ENCODE results near the gene GBA3.

The GBA3 gene

DNA sequence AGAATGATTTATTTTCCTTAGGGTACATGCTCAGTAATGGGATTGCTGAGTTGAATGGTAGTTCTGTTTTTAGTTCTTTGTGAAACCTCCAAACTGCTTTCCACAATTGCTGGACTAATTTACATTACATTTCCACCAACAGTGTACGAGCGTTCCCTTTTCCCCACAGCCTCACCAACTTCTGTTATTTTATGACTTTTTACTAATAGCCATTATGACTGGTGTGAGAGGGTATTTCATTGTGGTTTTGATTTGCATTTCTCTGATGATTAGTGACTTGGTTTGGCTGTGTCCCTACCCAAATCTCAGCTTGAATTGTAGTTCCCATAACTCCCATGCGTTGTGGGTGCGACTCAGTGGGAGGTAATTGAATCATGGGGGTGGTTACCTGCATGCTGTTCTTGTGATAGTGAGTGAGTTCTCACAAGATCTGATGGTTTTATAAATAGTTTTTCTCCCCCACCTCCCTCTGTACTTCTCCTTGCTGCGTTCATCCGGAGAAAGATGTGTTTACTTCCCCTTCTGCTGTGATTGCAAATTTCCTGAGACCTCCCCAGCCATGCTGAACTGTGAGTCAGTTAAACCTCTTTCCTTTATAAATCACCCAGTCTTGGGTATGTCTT lies 95.1 kb downstream of the GBA3 start:
- Histone ChIP-seq H3K4me3 (ENCODE audit: low read length) (no peak overlapping the region), H3K27me3 (ENCODE audit: control insufficient read depth, insufficient read depth, low read length) (no peaks in the 10 kb centered on the region)

DNA sequence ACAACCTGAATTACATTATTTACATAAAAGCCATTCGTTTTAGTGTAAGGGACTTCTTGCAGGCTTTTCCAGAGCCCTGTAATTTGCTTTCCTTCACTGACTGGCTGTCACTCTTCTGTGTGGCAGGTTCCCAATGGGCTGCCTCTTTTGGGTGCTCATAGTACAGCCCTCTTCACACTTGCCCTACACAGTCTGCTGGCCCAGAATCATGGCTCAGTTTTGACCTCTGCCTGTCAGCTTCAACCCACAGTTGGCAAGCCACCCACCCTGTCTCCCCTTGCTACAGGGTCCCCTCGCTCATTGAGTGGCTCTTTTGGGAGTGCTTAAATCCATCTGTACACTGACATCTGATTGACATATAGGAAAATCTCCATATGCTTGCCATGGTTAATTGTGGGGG lies 97.9 kb downstream of the GBA3 start:
- no peaks in the 10 kb centered on the region for H3K9me3 ChIP-seq (replicated peaks; ENCODE audit: low read length)
- H3K4me1 ChIP-seq (ENCODE audit: control insufficient read depth, insufficient read depth, low read length): no peaks in the 10 kb centered on the region
- no peaks in the 10 kb centered on the region for H3K36me3 ChIP-seq (ENCODE audit: insufficient read depth, low read length)

More for the DNA sequence above, 95.1 kb downstream of the GBA3 start:
- Histone ChIP-seq H3K36me3 (ENCODE audit: insufficient read depth, low read length) (no peaks in the 10 kb centered on the region), H3K9me3 (replicated peaks; ENCODE audit: low read length) (no peaks in the 10 kb centered on the region), H3K4me1 (ENCODE audit: control insufficient read depth, insufficient read depth, low read length) (no peaks in the 10 kb centered on the region), H3K9ac (ENCODE audit: low read depth, low read length) (no peak overlapping the region), H3K4me2 (ENCODE audit: low read length) (no peak overlapping the region)

DNA sequence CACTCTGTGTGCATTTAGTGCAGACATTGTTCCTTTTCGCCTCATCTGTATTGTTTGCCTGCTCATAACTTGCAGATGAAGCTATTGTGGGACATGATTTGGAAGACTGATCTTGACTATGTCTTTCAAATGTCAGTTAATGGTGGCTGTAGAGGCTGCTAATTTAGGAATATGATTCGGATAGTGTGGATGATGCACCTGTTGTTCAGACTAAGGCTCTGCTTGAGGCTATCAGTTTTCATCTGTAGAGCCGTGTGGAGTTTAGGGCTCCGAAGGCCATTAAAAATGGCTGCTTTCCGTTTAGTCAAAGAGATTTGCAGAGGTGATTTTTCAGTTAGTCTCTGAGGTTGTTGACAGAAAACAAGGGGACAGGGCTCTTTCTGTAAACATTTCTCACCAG lies 102.0 kb downstream of the GBA3 start:
- Histone ChIP-seq H3K9me3 (replicated peaks; ENCODE audit: low read length) (no peaks in the 10 kb centered on the region), H3K27me3 (ENCODE audit: control insufficient read depth, insufficient read depth, low read length) (no peaks in the 10 kb centered on the region), H3K4me1 (ENCODE audit: control insufficient read depth, insufficient read depth, low read length) (no peaks in the 10 kb centered on the region), H3K36me3 (ENCODE audit: insufficient read depth, low read length) (no peaks in the 10 kb centered on the region), H3K4me3 (ENCODE audit: low read length) (no peak overlapping the region), H3K4me2 (ENCODE audit: low read length) (no peak overlapping the region), H3K9ac (ENCODE audit: low read depth, low read length) (no peak overlapping the region)

More for the DNA sequence above, 97.9 kb downstream of the GBA3 start:
- Histone ChIP-seq H3K9ac (ENCODE audit: low read depth, low read length) (no peak overlapping the region), H3K4me3 (ENCODE audit: low read length) (no peak overlapping the region), H3K4me2 (ENCODE audit: low read length) (no peak overlapping the region), H3K27me3 (ENCODE audit: control insufficient read depth, insufficient read depth, low read length) (no peaks in the 10 kb centered on the region)

DNA sequence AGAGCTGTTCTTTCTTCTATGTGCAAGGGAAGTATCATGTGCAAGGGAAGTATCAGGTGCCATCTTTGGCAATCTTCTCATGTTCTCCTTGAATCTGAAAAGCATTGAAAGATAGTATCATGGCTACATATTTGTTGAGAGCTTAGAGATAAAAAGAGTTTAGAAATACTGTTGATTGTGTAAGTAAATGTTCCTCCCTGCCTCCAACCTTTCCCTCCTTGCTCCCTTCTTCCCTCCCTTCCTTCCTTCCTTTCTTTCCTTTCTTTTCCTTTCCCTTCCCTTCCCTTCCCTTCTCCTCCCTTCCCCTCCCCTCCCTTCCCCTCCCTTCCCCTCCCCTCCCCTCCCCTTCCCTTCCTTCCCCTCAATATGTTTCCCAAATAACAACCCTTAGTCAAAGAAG lies 108.7 kb downstream of the GBA3 start:
- H3K4me2 ChIP-seq (ENCODE audit: low read length): no peak overlapping the region
- H3K27me3 ChIP-seq (ENCODE audit: control insufficient read depth, insufficient read depth, low read length): no peaks in the 10 kb centered on the region
- no peaks in the 10 kb centered on the region for H3K4me1 ChIP-seq (ENCODE audit: control insufficient read depth, insufficient read depth, low read length)
- H3K4me3 ChIP-seq (ENCODE audit: low read length): no peak overlapping the region
- no peaks in the 10 kb centered on the region for H3K36me3 ChIP-seq (ENCODE audit: insufficient read depth, low read length)
- H3K9me3 ChIP-seq (replicated peaks; ENCODE audit: low read length): no peaks in the 10 kb centered on the region
- no peak overlapping the region for H3K9ac ChIP-seq (ENCODE audit: low read depth, low read length)

DNA sequence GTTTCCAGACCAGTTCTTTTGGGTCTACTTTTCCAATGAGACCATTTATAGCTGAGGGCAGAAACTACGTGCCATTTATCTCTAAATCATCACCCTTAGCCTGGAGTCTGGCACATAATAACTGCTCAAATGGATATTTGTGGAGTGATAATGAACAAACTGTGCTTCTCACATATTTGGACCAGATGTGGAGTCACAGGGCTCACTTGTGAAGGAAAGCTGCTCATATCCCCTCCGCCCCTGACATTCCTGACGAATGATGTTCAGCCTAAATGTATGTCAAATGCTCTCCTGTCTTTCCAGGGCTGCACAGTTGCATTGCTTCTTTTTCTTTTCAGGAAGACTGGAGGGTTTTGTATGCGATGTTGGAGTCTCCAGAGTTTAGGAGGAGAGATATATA lies 110.1 kb downstream of the GBA3 start:
- Histone ChIP-seq H3K4me3 (ENCODE audit: low read length) (no peak overlapping the region), H3K36me3 (ENCODE audit: insufficient read depth, low read length) (no peaks in the 10 kb centered on the region), H3K9me3 (replicated peaks; ENCODE audit: low read length) (no peaks in the 10 kb centered on the region), H3K4me2 (ENCODE audit: low read length) (no peak overlapping the region), H3K4me1 (ENCODE audit: control insufficient read depth, insufficient read depth, low read length) (no peaks in the 10 kb centered on the region), H3K9ac (ENCODE audit: low read depth, low read length) (no peak overlapping the region), H3K27me3 (ENCODE audit: control insufficient read depth, insufficient read depth, low read length) (no peaks in the 10 kb centered on the region)

DNA sequence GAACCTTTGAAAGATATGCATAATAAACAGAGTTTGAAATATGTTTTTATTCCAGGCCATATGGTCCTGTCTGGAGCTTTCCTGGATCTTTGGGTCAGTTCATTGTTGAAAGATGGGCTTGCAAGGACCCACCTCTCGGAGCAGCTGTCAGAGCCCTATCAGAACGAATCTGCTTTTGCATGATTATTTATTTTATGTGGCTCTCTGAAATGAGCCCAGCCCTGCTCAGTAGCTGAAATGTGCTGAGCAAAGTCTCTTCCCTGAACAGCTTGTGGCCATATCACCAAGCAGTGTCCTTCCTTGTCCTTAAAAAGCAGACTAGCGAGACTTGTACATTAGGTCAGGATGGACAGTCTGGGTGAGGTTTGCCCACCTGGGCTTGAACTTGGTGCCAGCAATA lies 110.8 kb downstream of the GBA3 start:
- Histone ChIP-seq H3K9me3 (replicated peaks; ENCODE audit: low read length) (no peaks in the 10 kb centered on the region), H3K36me3 (ENCODE audit: insufficient read depth, low read length) (no peaks in the 10 kb centered on the region), H3K4me2 (ENCODE audit: low read length) (no peak overlapping the region), H3K4me1 (ENCODE audit: control insufficient read depth, insufficient read depth, low read length) (no peaks in the 10 kb centered on the region), H3K9ac (ENCODE audit: low read depth, low read length) (no peak overlapping the region), H3K27me3 (ENCODE audit: control insufficient read depth, insufficient read depth, low read length) (no peaks in the 10 kb centered on the region), H3K4me3 (ENCODE audit: low read length) (no peak overlapping the region)

DNA sequence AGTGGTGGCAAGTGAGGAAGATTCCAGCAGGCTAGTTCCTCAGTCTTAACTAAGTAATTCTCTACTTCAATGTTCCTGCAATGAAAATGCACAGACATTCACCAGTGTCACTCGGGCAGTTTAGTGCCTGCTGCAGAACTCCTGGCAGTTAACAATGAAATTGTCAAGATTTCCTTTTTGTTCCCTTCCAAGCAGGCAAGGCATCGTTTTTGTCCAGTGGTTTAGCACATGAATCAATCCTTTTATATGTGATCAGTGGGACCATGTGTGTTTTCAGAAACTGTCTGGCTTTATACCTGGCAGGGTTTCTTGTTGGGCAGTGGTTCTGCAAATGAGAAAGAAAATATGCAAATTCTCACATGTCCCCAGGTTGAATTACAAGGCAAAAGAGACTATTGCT lies 122.2 kb downstream of the GBA3 start:
- Histone ChIP-seq H3K4me1 (ENCODE audit: control insufficient read depth, insufficient read depth, low read length) (no peaks in the 10 kb centered on the region), H3K4me2 (ENCODE audit: low read length) (no peak overlapping the region), H3K9ac (ENCODE audit: low read depth, low read length) (no peak overlapping the region), H3K27me3 (ENCODE audit: control insufficient read depth, insufficient read depth, low read length) (no peaks in the 10 kb centered on the region), H3K9me3 (replicated peaks; ENCODE audit: low read length) (no peaks in the 10 kb centered on the region), H3K4me3 (ENCODE audit: low read length) (no peak overlapping the region), H3K36me3 (ENCODE audit: insufficient read depth, low read length) (no peaks in the 10 kb centered on the region)

DNA sequence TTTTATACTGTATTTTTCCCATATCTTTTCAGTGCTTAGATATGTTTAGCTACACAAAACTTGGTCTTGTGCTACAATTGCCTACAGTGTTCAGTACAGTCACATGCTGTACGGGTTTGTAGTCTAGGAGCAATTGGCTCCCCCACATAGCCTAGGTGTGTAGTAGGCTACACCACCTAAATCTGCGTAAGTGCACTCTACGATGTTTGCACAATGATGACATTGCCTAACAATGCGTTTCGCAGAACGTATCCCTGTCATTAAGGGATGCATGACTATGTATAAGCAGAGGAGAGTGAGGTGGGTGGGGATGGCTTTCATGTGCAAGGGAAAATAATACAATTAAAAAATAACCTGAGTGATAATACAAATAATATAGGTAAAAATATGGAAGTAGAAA lies 131.4 kb downstream of the GBA3 start:
- H3K4me3 ChIP-seq (ENCODE audit: low read length): no peak overlapping the region
- H3K9ac ChIP-seq (ENCODE audit: low read depth, low read length): no peak overlapping the region
- H3K27me3 ChIP-seq (ENCODE audit: control insufficient read depth, insufficient read depth, low read length): no peaks in the 10 kb centered on the region
- H3K36me3 ChIP-seq (ENCODE audit: insufficient read depth, low read length): no peaks in the 10 kb centered on the region
- H3K9me3 ChIP-seq (replicated peaks; ENCODE audit: low read length): no peaks in the 10 kb centered on the region
- no peak overlapping the region for H3K4me2 ChIP-seq (ENCODE audit: low read length)
- no peaks in the 10 kb centered on the region for H3K4me1 ChIP-seq (ENCODE audit: control insufficient read depth, insufficient read depth, low read length)

DNA sequence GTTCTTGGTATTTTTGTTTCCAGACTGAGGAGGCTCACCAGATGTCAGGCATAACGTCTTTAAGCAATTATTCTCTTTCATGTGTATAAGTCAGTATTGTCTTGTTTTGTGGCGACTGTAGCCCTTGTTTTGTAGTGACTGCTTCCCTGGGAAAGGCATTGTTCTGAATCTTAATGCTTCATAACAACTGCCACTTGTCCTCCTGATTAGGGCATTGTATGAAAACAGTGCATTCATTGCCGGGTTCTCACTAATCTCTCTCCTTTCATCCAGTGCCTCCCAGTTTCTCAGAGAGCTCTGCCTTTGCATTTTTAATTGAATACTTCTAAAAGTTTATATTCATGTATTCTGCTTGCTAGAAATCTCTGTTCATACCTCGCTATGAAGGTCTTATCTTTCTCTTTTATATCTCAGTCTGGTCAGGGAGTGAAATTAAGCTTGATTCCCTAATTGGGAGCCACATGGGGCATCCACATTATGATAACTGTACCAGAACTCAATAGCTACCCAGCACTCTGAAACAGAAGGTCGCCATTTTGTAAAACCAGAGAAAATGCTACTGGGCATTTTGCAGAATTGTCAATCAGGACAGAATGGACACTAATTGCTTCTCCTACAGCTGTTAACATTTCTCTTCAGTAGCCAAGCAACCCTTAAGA lies 149.8 kb downstream of the GBA3 start:
- Histone ChIP-seq H3K4me3 (ENCODE audit: low read length) (no peak overlapping the region), H3K9ac (ENCODE audit: low read depth, low read length) (no peak overlapping the region), H3K27me3 (ENCODE audit: control insufficient read depth, insufficient read depth, low read length) (no peaks in the 10 kb centered on the region), H3K36me3 (ENCODE audit: insufficient read depth, low read length) (no peaks in the 10 kb centered on the region), H3K9me3 (replicated peaks; ENCODE audit: low read length) (no peaks in the 10 kb centered on the region), H3K4me1 (ENCODE audit: control insufficient read depth, insufficient read depth, low read length) (no peaks in the 10 kb centered on the region), H3K4me2 (ENCODE audit: low read length) (no peak overlapping the region)

DNA sequence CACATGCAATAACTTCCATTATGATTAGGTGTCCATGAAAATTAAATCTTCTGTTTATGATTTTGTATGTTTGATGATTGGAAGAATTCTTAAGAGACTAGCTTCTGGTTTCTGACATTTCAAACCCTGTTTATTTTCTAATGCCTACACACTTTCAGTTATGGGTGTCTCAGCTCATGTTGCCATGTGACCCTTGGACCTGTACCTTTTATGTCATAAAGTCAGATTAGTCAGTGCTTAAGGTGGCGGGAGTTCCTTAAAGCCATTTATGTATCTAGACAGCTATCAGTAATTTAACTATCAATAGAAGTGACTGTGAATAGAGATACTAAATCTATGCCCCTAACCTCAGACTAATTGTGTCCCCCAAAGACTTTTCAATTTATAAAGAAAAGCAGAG lies 155.6 kb downstream of the GBA3 start:
- Histone ChIP-seq H3K36me3 (ENCODE audit: insufficient read depth, low read length) (no peaks in the 10 kb centered on the region), H3K4me2 (ENCODE audit: low read length) (no peak overlapping the region), H3K9me3 (replicated peaks; ENCODE audit: low read length) (no peaks in the 10 kb centered on the region), H3K27me3 (ENCODE audit: control insufficient read depth, insufficient read depth, low read length) (no peaks in the 10 kb centered on the region), H3K9ac (ENCODE audit: low read depth, low read length) (no peak overlapping the region), H3K4me3 (ENCODE audit: low read length) (no peak overlapping the region), H3K4me1 (ENCODE audit: control insufficient read depth, insufficient read depth, low read length) (no peaks in the 10 kb centered on the region)

DNA sequence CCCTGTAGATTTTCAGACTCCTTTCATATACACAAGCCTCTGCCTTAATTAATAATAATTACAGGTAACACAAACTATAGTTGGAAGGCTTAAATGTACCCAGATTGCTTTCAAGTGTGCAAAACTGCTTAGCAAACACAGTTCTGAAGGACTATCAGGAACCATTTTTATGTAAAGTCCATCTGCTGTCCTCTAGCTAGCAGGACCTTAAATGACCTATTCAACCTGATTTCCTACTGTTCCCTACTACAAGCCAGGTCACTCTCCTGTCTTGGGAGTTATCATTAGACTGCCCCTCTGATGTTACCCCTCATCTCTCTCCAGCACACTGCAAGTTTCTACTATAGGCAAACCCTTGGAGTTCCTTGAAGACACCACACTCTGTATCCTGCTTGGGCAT lies 157.3 kb downstream of the GBA3 start:
- no peak overlapping the region for H3K4me3 ChIP-seq (ENCODE audit: low read length)
- H3K9me3 ChIP-seq (replicated peaks; ENCODE audit: low read length): no peaks in the 10 kb centered on the region
- H3K4me1 ChIP-seq (ENCODE audit: control insufficient read depth, insufficient read depth, low read length): no peaks in the 10 kb centered on the region
- no peak overlapping the region for H3K9ac ChIP-seq (ENCODE audit: low read depth, low read length)
- H3K27me3 ChIP-seq (ENCODE audit: control insufficient read depth, insufficient read depth, low read length): no peaks in the 10 kb centered on the region
- no peak overlapping the region for H3K4me2 ChIP-seq (ENCODE audit: low read length)
- no peaks in the 10 kb centered on the region for H3K36me3 ChIP-seq (ENCODE audit: insufficient read depth, low read length)

DNA sequence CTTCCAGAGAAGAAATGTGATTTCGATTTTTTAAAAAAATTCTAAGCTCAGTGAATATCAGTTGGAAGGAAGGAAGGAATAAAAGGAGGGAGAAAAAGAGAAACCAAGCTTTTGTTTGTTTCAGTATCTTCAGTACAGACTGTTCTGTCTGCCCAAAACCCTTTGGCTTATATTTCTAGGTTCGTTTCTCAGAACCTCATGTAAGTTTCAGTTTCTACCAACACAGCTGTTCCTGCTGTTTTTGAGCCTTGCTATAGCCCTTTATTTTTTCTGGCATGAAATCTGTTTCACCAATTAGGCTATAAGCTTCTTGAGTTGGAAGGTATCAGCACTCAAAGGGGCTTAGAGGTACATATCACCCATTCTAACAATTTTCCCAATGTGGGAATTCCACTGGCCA lies 157.9 kb downstream of the GBA3 start:
- Histone ChIP-seq H3K36me3 (ENCODE audit: insufficient read depth, low read length) (no peaks in the 10 kb centered on the region), H3K27me3 (ENCODE audit: control insufficient read depth, insufficient read depth, low read length) (no peaks in the 10 kb centered on the region), H3K4me1 (ENCODE audit: control insufficient read depth, insufficient read depth, low read length) (no peaks in the 10 kb centered on the region), H3K4me2 (ENCODE audit: low read length) (no peak overlapping the region), H3K9me3 (replicated peaks; ENCODE audit: low read length) (no peaks in the 10 kb centered on the region), H3K4me3 (ENCODE audit: low read length) (no peak overlapping the region), H3K9ac (ENCODE audit: low read depth, low read length) (no peak overlapping the region)
